ENCODE data around the gene WDFY2.
"Not testable (repeated sequence)": the region's sequence is repeated elsewhere in the genome, so short reads cannot be mapped to it uniquely, and the experiment has no call there.

WDFY2 gene

GRCh38 chr13:51583875-51584730 lies at the start of gene WDFY2:
Gene WDFY2 (plus strand): TSS chr13:51584462. CDS start chr13:51584688, 226 bp downstream.
- in situ Hi-C loops (cut with MboI; ENCODE audit: low sequenced_read_pairs), result no loop called here

GRCh38 chr13:51538591-51539179 lies 45.6 kb upstream of the WDFY2 start:
- in situ Hi-C loops (cut with MboI; ENCODE audit: low sequenced_read_pairs), result no loop called here

- in situ Hi-C loops (cut with MboI; ENCODE audit: low sequenced_read_pairs), result no loop called here
Measured at GRCh38 chr13:51539887-51540286, 44.4 kb upstream of the WDFY2 start.

GRCh38 chr13:51541037-51541436 lies 43.2 kb upstream of the WDFY2 start:
- in situ Hi-C loops (cut with MboI; ENCODE audit: low sequenced_read_pairs), result no loop called here

GRCh38 chr13:51541809-51542258 lies 42.4 kb upstream of the WDFY2 start:
- in situ Hi-C loops (cut with MboI; ENCODE audit: low sequenced_read_pairs), result no loop called here

- in situ Hi-C loops (cut with MboI; ENCODE audit: low sequenced_read_pairs), result no loop called here
Measured at GRCh38 chr13:51542346-51543242, 41.7 kb upstream of the WDFY2 start.

- in situ Hi-C loops (cut with MboI; ENCODE audit: low sequenced_read_pairs), result not testable (repeated sequence)
Measured at GRCh38 chr13:51545446-51545845, 38.8 kb upstream of the WDFY2 start.

GRCh38 chr13:51547425-51548176 lies 36.7 kb upstream of the WDFY2 start:
- in situ Hi-C loops (cut with MboI; ENCODE audit: low sequenced_read_pairs), result no loop called here

- in situ Hi-C loops (cut with MboI; ENCODE audit: low sequenced_read_pairs), result no loop called here
Measured at GRCh38 chr13:51549050-51549449, 35.2 kb upstream of the WDFY2 start.

- in situ Hi-C loops (cut with MboI; ENCODE audit: low sequenced_read_pairs), result no loop called here
Measured at GRCh38 chr13:51549593-51549992, 34.7 kb upstream of the WDFY2 start.

- in situ Hi-C loops (cut with MboI; ENCODE audit: low sequenced_read_pairs), result no loop called here
Measured at GRCh38 chr13:51550151-51550550, 34.1 kb upstream of the WDFY2 start.

- in situ Hi-C loops (cut with MboI; ENCODE audit: low sequenced_read_pairs), result no loop called here
Measured at GRCh38 chr13:51551416-51551815, 32.8 kb upstream of the WDFY2 start.

- in situ Hi-C loops (cut with MboI; ENCODE audit: low sequenced_read_pairs), result no loop called here
Measured at GRCh38 chr13:51552027-51552426, 32.2 kb upstream of the WDFY2 start.

- in situ Hi-C loops (cut with MboI; ENCODE audit: low sequenced_read_pairs), result no loop called here
Measured at GRCh38 chr13:51553531-51553930, 30.7 kb upstream of the WDFY2 start.

GRCh38 chr13:51556740-51557139 lies 27.5 kb upstream of the WDFY2 start:
- in situ Hi-C loops (cut with MboI; ENCODE audit: low sequenced_read_pairs), result no loop called here

GRCh38 chr13:51557438-51557837 lies 26.8 kb upstream of the WDFY2 start:
- in situ Hi-C loops (cut with MboI; ENCODE audit: low sequenced_read_pairs), result no loop called here

- in situ Hi-C loops (cut with MboI; ENCODE audit: low sequenced_read_pairs), result no loop called here
Measured at GRCh38 chr13:51557875-51558612, 26.2 kb upstream of the WDFY2 start.

GRCh38 chr13:51559946-51560735 lies 24.1 kb upstream of the WDFY2 start:
- in situ Hi-C loops (cut with MboI; ENCODE audit: low sequenced_read_pairs), result no loop called here

- in situ Hi-C loops (cut with MboI; ENCODE audit: low sequenced_read_pairs), result no loop called here
Measured at GRCh38 chr13:51562011-51562671, 22.1 kb upstream of the WDFY2 start.
